H9 (cell line): ENCODE results near the gene SLC2A14. TPM values are rescaled to one million over a fixed set of nuclear protein-coding genes. Genes with fewer than 3 reads are reported as not detected.
"Not testable (repeated sequence)": the region's sequence is repeated elsewhere in the genome, so short reads cannot be mapped to it uniquely, and the experiment has no call there.

Experiments
- DNase-seq: peaks from one replicate; pipeline ENCODE4 v3.0.0-alpha.2; 2017
- H2AFZ ChIP-seq: one replicate; pipeline ENCODE4 v1.6.1; 2013; ENCODE audit warnings: mild to moderate bottlenecking, low read length, control low read depth, moderate library complexity
- H2AK5ac ChIP-seq: 2 replicates; pipeline ENCODE4 v1.6.1; 2013; ENCODE audit warnings: low read length, control low read depth, mixed read lengths; ENCODE audit not compliant: insufficient read length
- H2BK120ac ChIP-seq: one replicate; pipeline ENCODE4 v1.6.1; 2013; ENCODE audit warnings: low read depth, mild to moderate bottlenecking, low read length, control low read depth, inconsistent platforms; ENCODE audit not compliant: poor library complexity, severe bottlenecking
- H2BK12ac ChIP-seq: 2 replicates; pipeline ENCODE4 v1.6.1; 2013; ENCODE audit warnings: low read length, control low read depth, mixed read lengths, low read depth; ENCODE audit not compliant: insufficient read length
- H2BK15ac ChIP-seq: 2 replicates; pipeline ENCODE4 v1.6.1; 2013; ENCODE audit warnings: low read depth, low read length, control low read depth
- H2BK20ac ChIP-seq: one replicate; pipeline ENCODE4 v1.6.1; 2013; ENCODE audit warnings: low read depth, mild to moderate bottlenecking, low read length, control low read depth, inconsistent platforms; ENCODE audit not compliant: poor library complexity, severe bottlenecking
- H2BK5ac ChIP-seq: 2 replicates; pipeline ENCODE4 v1.6.1; 2013; ENCODE audit warnings: low read length, control low read depth, mixed read lengths; ENCODE audit not compliant: insufficient read length
- H3K14ac ChIP-seq: 2 replicates; pipeline ENCODE4 v1.6.1; 2013; ENCODE audit warnings: low read length, control low read depth; ENCODE audit not compliant: insufficient read depth
- H3K18ac ChIP-seq: 2 replicates; pipeline ENCODE4 v1.6.1; 2013; ENCODE audit warnings: low read depth, mild to moderate bottlenecking, mixed read lengths, low read length, control low read depth; ENCODE audit not compliant: insufficient read length
- H3K23ac ChIP-seq: 2 replicates; pipeline ENCODE4 v1.6.1; 2013; ENCODE audit warnings: low read length, control low read depth, mixed read lengths, low read depth; ENCODE audit not compliant: insufficient read length
- H3K23me2 ChIP-seq: 2 replicates; pipeline ENCODE4 v1.6.1; 2013; ENCODE audit warnings: low read depth, mild to moderate bottlenecking, mixed read lengths, low read length, control low read depth; ENCODE audit not compliant: insufficient read length, poor library complexity, severe bottlenecking
- H3K27ac ChIP-seq: 2 replicates; pipeline ENCODE4 v1.5.1; 2013; ENCODE audit warnings: low read length, control low read depth, mixed read lengths, low read depth; ENCODE audit not compliant: insufficient read length
- H3K27me3 ChIP-seq: 2 replicates; pipeline ENCODE4 v1.6.1; 2013; ENCODE audit warnings: low read length, control low read depth, inconsistent platforms; ENCODE audit not compliant: insufficient read depth
- H3K4ac ChIP-seq: 2 replicates; pipeline ENCODE4 v1.6.1; 2013; ENCODE audit warnings: low read depth, mild to moderate bottlenecking, control low read depth, inconsistent platforms, low read length, moderate library complexity
- H3K4me1 ChIP-seq: 2 replicates; pipeline ENCODE4 v1.6.1; 2013; ENCODE audit warnings: low read length, control low read depth, inconsistent platforms; ENCODE audit not compliant: insufficient read depth
- H3K4me2 ChIP-seq: 2 replicates; pipeline ENCODE4 v1.6.1; 2013; ENCODE audit warnings: low read length, control low read depth, mixed read lengths; ENCODE audit not compliant: insufficient read length, insufficient read depth
- H3K56ac ChIP-seq: 2 replicates; pipeline ENCODE4 v1.6.1; 2013; ENCODE audit warnings: low read depth, mild to moderate bottlenecking, mixed read lengths, low read length, control low read depth; ENCODE audit not compliant: insufficient read length
- H3K79me1 ChIP-seq: 2 replicates; pipeline ENCODE4 v1.6.1; 2013; ENCODE audit warnings: low read depth, mild to moderate bottlenecking, moderate library complexity, low read length, control low read depth, inconsistent platforms; ENCODE audit not compliant: insufficient read depth, poor library complexity, severe bottlenecking
- H3K79me2 ChIP-seq: 2 replicates; pipeline ENCODE4 v1.6.1; 2013; ENCODE audit warnings: low read length, control low read depth, inconsistent platforms; ENCODE audit not compliant: insufficient read depth
- H3K9ac ChIP-seq: 2 replicates; pipeline ENCODE4 v1.6.1; 2013; ENCODE audit warnings: low read length, control low read depth, mixed read lengths; ENCODE audit not compliant: insufficient read length; ENCODE audit errors: extremely low read depth
- H3K9me3 ChIP-seq: one replicate; pipeline ENCODE4 v1.6.1; 2013; ENCODE audit warnings: low read depth, low read length, inconsistent platforms; ENCODE audit not compliant: control insufficient read depth
- H3T11ph ChIP-seq: one replicate; pipeline ENCODE4 v1.6.1; 2013; ENCODE audit warnings: mild to moderate bottlenecking, low read length, control low read depth, inconsistent platforms
- H4K20me1 ChIP-seq: one replicate; pipeline ENCODE4 v1.6.1; 2013; ENCODE audit not compliant: control insufficient read depth, insufficient read length, insufficient read depth
- H4K5ac ChIP-seq: 2 replicates; pipeline ENCODE4 v1.6.1; 2013; ENCODE audit warnings: low read depth, mild to moderate bottlenecking, mixed read lengths, low read length, control low read depth; ENCODE audit not compliant: insufficient read length
- H4K8ac ChIP-seq: replicated peaks from 2 replicates; pipeline ENCODE4 v1.6.1; 2013; ENCODE audit warnings: low read length, control low read depth, mixed read lengths, low read depth; ENCODE audit not compliant: insufficient read length
- H4K91ac ChIP-seq: 2 replicates; pipeline ENCODE4 v1.6.1; 2013; ENCODE audit warnings: low read depth, mild to moderate bottlenecking, moderate library complexity, mixed read lengths, low read length, control low read depth; ENCODE audit not compliant: insufficient read length
- H3K27ac Mint-ChIP-seq, 3 experiments: 2 replicates in 2 of 3; 3 replicates in 1 of 3; pipeline ENCODE4 v1.8.0; 2020 to 2021; ENCODE audit warnings: mixed read lengths in 3 of 3, mild to moderate bottlenecking in 1 of 3, moderate library complexity in 1 of 3
- H3K27me3 Mint-ChIP-seq: 2 replicates; pipeline ENCODE4 v1.8.0; 2021; ENCODE audit warnings: low read depth, mild to moderate bottlenecking, moderate library complexity, mixed read lengths
- H3K36me3 Mint-ChIP-seq, 3 experiments: 2 replicates in 2 of 3; 3 replicates in 1 of 3; pipeline ENCODE4 v1.8.0; 2020 to 2021; ENCODE audit warnings: low read depth in 3 of 3, mixed read lengths in 3 of 3; ENCODE audit not compliant: insufficient read depth in 1 of 3
- H3K4me1 Mint-ChIP-seq, 2 experiments: 2 replicates each; pipeline ENCODE4 v1.8.0; 2020; ENCODE audit warnings: mixed read lengths in 2 of 2
- H3K4me3 Mint-ChIP-seq, 2 experiments: 2 replicates in 1 of 2; 3 replicates in 1 of 2; pipeline ENCODE4 v1.8.0; 2020 to 2021; ENCODE audit warnings: mild to moderate bottlenecking in 2 of 2, mixed read lengths in 2 of 2, moderate library complexity in 1 of 2
- H3K9me3 Mint-ChIP-seq, 2 experiments: 2 replicates in 1 of 2; 3 replicates in 1 of 2; pipeline ENCODE4 v1.8.0; 2020; ENCODE audit warnings: mild to moderate bottlenecking in 2 of 2, mixed read lengths in 2 of 2, moderate library complexity in 1 of 2
- CTCF ChIP-seq: fragments of 200-600 bp; sonication (generic); conservative IDR thresholded peaks from 3 replicates; pipeline ENCODE4 v1.8.0; 2021; ENCODE audit warnings: antibody characterized with exemption, mild to moderate bottlenecking
- WGBS: extraction: QIAGEN DNeasy Blood & Tissue Kit; methylation state at CpG from one replicate; pipeline ENCODE4 v1.1.7; 2013; ENCODE audit warnings: missing lambda C conversion rate, low lambda C conversion rate, mixed read lengths; ENCODE audit not compliant: insufficient read length; ENCODE audit errors: extremely low coverage; 5-methylcytosine and 5-hydroxymethylcytosine counted together
- total RNA-seq: library from RNA; stranded (reverse); gene quantifications from 2 replicates; pipeline ENCODE4 v1.2.1, GENCODE V29; 2021

SLC2A14 gene
- total RNA-seq, 1 experiment from 2014 or later: 19.1 TPM

GRCh38 chr12:7884689-7885088 is 12.0 kb upstream of the SLC2A14 start:
- no peak overlapping the region for H3K23ac ChIP-seq
- no peak overlapping the region for H2BK15ac ChIP-seq
- no peaks in the 10 kb centered on the region for H3K23me2 ChIP-seq
- no peak overlapping the region for H2AFZ ChIP-seq
- H3K18ac ChIP-seq: no peak overlapping the region
- no peak overlapping the region for H3K4ac ChIP-seq
- H3K36me3 Mint-ChIP-seq: peaks cover 0 to 9% (median 7%) of the 10 kb centered on the region in 3 experiments; a peak in 5 of 7 replicates
- no peak overlapping the region; a peak in 2 of 7 replicates for H3K27ac Mint-ChIP-seq
- no peaks in the 10 kb centered on the region for H3K27me3 ChIP-seq
- no peaks in the 10 kb centered on the region for H3K9me3 ChIP-seq
- no peak for DNase-seq
- no peak overlapping the region for H3K9ac ChIP-seq
- H3K4me1 Mint-ChIP-seq: peaks cover 13 to 28% of the 10 kb centered on the region in 2 experiments
- H2BK12ac ChIP-seq: no peak overlapping the region
- H2BK20ac ChIP-seq: no peak overlapping the region
- no peak overlapping the region for H3K14ac ChIP-seq
- no peak overlapping the region for H2BK5ac ChIP-seq
- H3K56ac ChIP-seq: no peak overlapping the region
- H3K79me2 ChIP-seq: no peaks in the 10 kb centered on the region
- H3K4me1 ChIP-seq: no peaks in the 10 kb centered on the region; the same call in 1 of the 2 replicates
- H4K20me1 ChIP-seq: no peaks in the 10 kb centered on the region
- TF ChIP-seq CTCF: no peak
- H2AK5ac ChIP-seq: no peak overlapping the region
- H2BK120ac ChIP-seq: no peak overlapping the region
- no peak overlapping the region for H4K8ac ChIP-seq
- H4K91ac ChIP-seq: no peak overlapping the region
- no peaks in the 10 kb centered on the region for H3K79me1 ChIP-seq
- peaks cover 0 to 4% of the 10 kb centered on the region in 2 experiments; a peak in 1 of 5 replicates for H3K9me3 Mint-ChIP-seq
- WGBS: no CpG with 5 or more reads among the region's 3 CpGs
- no peak overlapping the region for H4K5ac ChIP-seq
- H3K4me2 ChIP-seq: no peak overlapping the region
- H3K4me3 Mint-ChIP-seq: no peak overlapping the region
- H3K27ac ChIP-seq: no peak overlapping the region
- no peak overlapping the region for H3T11ph ChIP-seq
- H3K27me3 Mint-ChIP-seq: no peaks in the 10 kb centered on the region

- H3K27ac ChIP-seq, H3K27me3 Mint-ChIP-seq, H3K9me3 Mint-ChIP-seq, H3K23me2 ChIP-seq, H3K18ac ChIP-seq, H2BK15ac ChIP-seq, H3T11ph ChIP-seq, H3K4me2 ChIP-seq, H4K91ac ChIP-seq, H3K4ac ChIP-seq, H2BK5ac ChIP-seq, H2AK5ac ChIP-seq, H3K4me3 Mint-ChIP-seq, H2BK20ac ChIP-seq, H3K79me1 ChIP-seq, H4K8ac ChIP-seq, H4K20me1 ChIP-seq, H4K5ac ChIP-seq, DNase-seq, H2AFZ ChIP-seq, H3K14ac ChIP-seq, H3K27me3 ChIP-seq, H2BK12ac ChIP-seq, H3K56ac ChIP-seq, H3K79me2 ChIP-seq, H2BK120ac ChIP-seq, H3K9ac ChIP-seq, H3K4me1 ChIP-seq, H3K23ac ChIP-seq, H3K36me3 Mint-ChIP-seq, H3K9me3 ChIP-seq: not testable (repeated sequence)
- peak overlapping the region; percentile 50 to 90 (median 75); a peak in 2 of 7 replicates for H3K27ac Mint-ChIP-seq
- no CpG with 5 or more reads among the region's 4 CpGs for WGBS
- peaks cover 12 to 22% of the 10 kb centered on the region in 2 experiments for H3K4me1 Mint-ChIP-seq
Measured at GRCh38 chr12:7881736-7882120, 9.0 kb upstream of the SLC2A14 start.
